Right cardiac atrium (tissue), 5 donors: ENCODE measurements around the gene SMR3A. TPM values are rescaled to one million over a fixed set of nuclear protein-coding genes. Genes with fewer than 3 reads are reported as not detected.

Source experiments
- ATAC-seq, 2 donors: fragments of 200-7000 bp; cut with Tn5 transposase; one replicate each; pipeline versions ENCODE4 v1.8.0 to v1.9.1; 2020; ENCODE audit warnings: moderate library complexity in 2 of 2, mild to moderate bottlenecking in 1 of 2
- DNase-seq, 3 donors: peaks; one replicate each; pipeline ENCODE4 v3.0.0-alpha.2; 2020
- H3K27ac ChIP-seq: one replicate; pipeline ENCODE4 v1.5.1; 2013; ENCODE audit warnings: mild to moderate bottlenecking, low read length, control low read depth, moderate library complexity
- H3K27me3 ChIP-seq: one replicate; pipeline ENCODE4 v1.6.1; 2013; ENCODE audit not compliant: control insufficient read depth, insufficient read depth
- H3K4me1 ChIP-seq: one replicate; pipeline ENCODE4 v1.6.1; 2013; ENCODE audit warnings: low read length; ENCODE audit not compliant: control insufficient read depth, insufficient read depth
- H3K4me3 ChIP-seq: one replicate; pipeline ENCODE4 v1.5.1; 2013; ENCODE audit warnings: low read length, control low read depth
- H3K9me3 ChIP-seq: one replicate; pipeline ENCODE4 v1.6.1; 2013; ENCODE audit warnings: low read length; ENCODE audit not compliant: control insufficient read depth
- WGBS: extraction: QIAGEN DNeasy Blood & Tissue Kit; methylation state at CpG from one replicate; pipeline ENCODE4 v1.1.7; 2013; 5-methylcytosine and 5-hydroxymethylcytosine counted together
- intact Hi-C, 4 donors: fragments of 100-400 bp; cut with DNase I; formaldehyde crosslinking; loops; one replicate each; pipeline versions ENCODE4 v1.11.0 to v1.14.0; 2022 to 2023
- long read RNA-seq, 4 donors: library from polyadenylated mRNA; unstranded; transcript quantifications; one replicate each; pipeline ENCODE4 v2.0.0, GENCODE V29; 2020 to 2021
- polyA plus RNA-seq: library from polyadenylated mRNA; stranded (reverse); fragments of 200-250 nt; gene quantifications from one replicate; pipeline ENCODE4 v1.2.3, GENCODE V29; 2013
- total RNA-seq, 4 donors: library from RNA; stranded (reverse); fragmentation: NEBNext Ultra II Directional; extraction: Animal tissue kit (Norgen Biotek cat#: 25700); gene quantifications; one replicate each; pipeline ENCODE4 v1.2.1, GENCODE V29; 2021
- donor health status: healthy with polysubstance abuse.
- donor health status: DM: no; HTN: yes; CAD: no.
- donor health status: DM: no; HTN: no; CAD: no.
- donor health status: DM: no; HTN: yes; CAD: no; lungs with severe emphysema.
- donor health status: DM: yes; HTN: yes; CAD: no.

Gene SMR3A
- not detected for total RNA-seq
- polyA plus RNA-seq = not detected
- long read RNA-seq, donor 1 = 0 reads
- long read RNA-seq, donor 2 = 0 reads
- long read RNA-seq, donor 3 = 0 reads
- long read RNA-seq, donor 4 = 0 reads

GRCh38 chr4:70360460-70360859 is at the start of gene SMR3A:
Gene SMR3A, plus strand, starts transcription at chr4:70360760. Its CDS starts 1,356 bp downstream, at chr4:70362116.
- DNase-seq = no peak
- no peak within 1 kb of the TSS for H3K27ac ChIP-seq
- no peaks in the 10 kb centered on the region for H3K4me1 ChIP-seq
- H3K4me3 ChIP-seq = no peak within 1 kb of the TSS
- H3K9me3 ChIP-seq = no peaks in the 10 kb centered on the region
- intact Hi-C loops = no loop called here
- no peaks in the 10 kb centered on the region for H3K27me3 ChIP-seq
- ATAC-seq = no peak
- 61% methylated on average over 3 of the region's 3 CpGs for WGBS

DNA sequence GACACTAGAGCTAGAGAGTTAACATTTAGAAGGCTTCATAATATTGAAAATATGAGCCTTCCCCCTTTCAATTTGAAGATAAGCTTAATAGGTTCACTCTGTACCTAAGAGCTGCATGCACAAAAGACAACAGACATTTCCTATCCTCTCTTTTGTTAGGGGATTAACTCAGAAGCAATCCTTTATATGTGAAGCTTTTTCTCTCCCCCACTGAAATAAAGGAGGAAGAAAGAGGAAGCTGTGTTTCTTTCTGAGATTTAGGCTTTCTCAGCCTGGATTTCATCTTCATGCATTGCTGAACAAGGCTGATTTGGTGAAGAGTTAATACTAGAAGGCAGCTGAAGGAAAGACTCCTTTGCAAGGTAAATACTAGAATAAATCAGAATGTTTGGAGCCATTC is 46.8 kb upstream of the SMR3A start:
- intact Hi-C loops = no loop called here
- H3K4me3 ChIP-seq = no peak overlapping the region
- ATAC-seq (no peak), DNase-seq (no peak)
- no peak overlapping the region for H3K27ac ChIP-seq
- H3K27me3 ChIP-seq = no peaks in the 10 kb centered on the region
- no peaks in the 10 kb centered on the region for H3K9me3 ChIP-seq
- H3K4me1 ChIP-seq = no peaks in the 10 kb centered on the region

DNA sequence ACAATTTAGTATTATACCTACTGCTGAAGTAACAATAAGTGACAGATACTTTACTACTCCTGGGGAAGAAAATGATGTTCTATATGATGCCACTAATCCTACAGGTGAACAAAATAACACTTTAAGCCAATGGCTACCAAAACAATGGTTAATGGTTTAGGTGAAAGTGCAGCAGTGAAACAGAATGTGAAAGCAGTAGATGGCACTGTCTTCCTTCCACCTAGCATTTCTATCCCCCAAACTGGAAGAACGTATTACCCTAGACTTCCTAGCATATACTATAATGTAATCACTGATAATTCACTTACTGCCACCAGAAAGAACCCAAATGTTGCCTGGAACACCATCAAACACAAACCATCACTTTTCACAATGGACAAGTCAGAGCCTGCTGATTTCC is 44.6 kb upstream of the SMR3A start:
- no peak for ATAC-seq
- H3K27me3 ChIP-seq = no peaks in the 10 kb centered on the region
- H3K4me1 ChIP-seq = no peaks in the 10 kb centered on the region
- H3K27ac ChIP-seq = no peak overlapping the region
- 19% methylated on average over 1 of the region's 1 CpG for WGBS
- DNase-seq = no peak
- no peak overlapping the region for H3K4me3 ChIP-seq
- H3K9me3 ChIP-seq = no peaks in the 10 kb centered on the region
- intact Hi-C loops = no loop called here

DNA sequence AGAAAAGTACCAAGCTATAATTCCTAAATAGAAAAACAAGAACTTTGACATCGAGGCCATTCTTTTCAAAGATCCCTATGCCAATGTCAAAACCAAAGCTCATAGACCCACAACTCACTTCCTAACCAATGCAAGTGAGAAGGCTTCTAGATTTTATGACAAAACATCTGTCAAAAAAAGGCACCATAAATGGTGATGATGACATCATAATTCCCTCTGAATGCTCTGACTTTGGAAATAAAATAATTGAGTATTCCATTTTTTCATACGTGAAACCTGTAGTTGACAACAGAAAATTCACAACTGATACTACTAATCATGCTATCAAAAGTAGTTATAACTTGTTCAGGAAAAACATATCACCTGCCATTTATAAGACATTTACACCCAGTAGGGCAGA is 34.5 kb upstream of the SMR3A start:
- DNase-seq = no peak
- no peak for ATAC-seq
- Histone ChIP-seq H3K4me3 (no peak overlapping the region), H3K9me3 (no peaks in the 10 kb centered on the region), H3K4me1 (no peaks in the 10 kb centered on the region), H3K27me3 (no peaks in the 10 kb centered on the region), H3K27ac (no peak overlapping the region)
- 82% methylated on average over 2 of the region's 2 CpGs for WGBS
- intact Hi-C loops = no loop called here

GRCh38 chr4:70334681-70335080 is 25.9 kb upstream of the SMR3A start, which contains the start of gene CABS1:
Gene CABS1, plus strand, starts transcription at chr4:70334981. Its CDS starts 59 bp downstream, at chr4:70335040.
- Histone ChIP-seq H3K4me3 (no peak within 1 kb of the TSS), H3K27me3 (no peaks in the 10 kb centered on the region), H3K9me3 (no peaks in the 10 kb centered on the region), H3K4me1 (no peaks in the 10 kb centered on the region), H3K27ac (no peak within 1 kb of the TSS)
- 89% methylated on average over 3 of the region's 3 CpGs for WGBS
- no peak for ATAC-seq
- DNase-seq = no peak
- intact Hi-C loops = no loop called here

DNA sequence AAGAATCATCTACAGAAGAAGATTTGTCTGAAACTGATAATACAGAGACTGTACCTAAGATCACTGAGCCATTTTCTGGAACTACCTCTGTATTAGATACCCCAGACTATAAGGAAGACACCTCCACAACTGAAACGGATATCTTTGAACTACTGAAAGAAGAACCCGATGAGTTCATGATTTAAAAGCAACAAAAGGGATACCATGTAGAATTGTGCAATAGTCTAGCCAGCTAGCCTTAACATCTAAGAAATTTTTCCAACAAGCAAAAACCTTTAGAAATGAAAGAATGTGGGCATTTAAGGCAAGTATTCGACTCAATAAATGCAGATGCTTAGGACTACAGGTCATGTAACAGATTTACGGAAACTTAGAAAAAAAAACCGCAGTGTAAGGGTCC is 24.5 kb upstream of the SMR3A start:
- Histone ChIP-seq H3K9me3 (no peaks in the 10 kb centered on the region), H3K27me3 (no peaks in the 10 kb centered on the region), H3K27ac (no peak overlapping the region), H3K4me1 (no peaks in the 10 kb centered on the region), H3K4me3 (no peak overlapping the region)
- DNase-seq (no peak), ATAC-seq (no peak)
- WGBS = 81% methylated on average over 5 of the region's 5 CpGs
- intact Hi-C loops = no loop called here

GRCh38 chr4:70337886-70338420 is 22.6 kb upstream of the SMR3A start:
- WGBS = 54% methylated on average over 1 of the region's 1 CpG
- no peaks in the 10 kb centered on the region for H3K9me3 ChIP-seq
- H3K27me3 ChIP-seq = no peaks in the 10 kb centered on the region

DNA sequence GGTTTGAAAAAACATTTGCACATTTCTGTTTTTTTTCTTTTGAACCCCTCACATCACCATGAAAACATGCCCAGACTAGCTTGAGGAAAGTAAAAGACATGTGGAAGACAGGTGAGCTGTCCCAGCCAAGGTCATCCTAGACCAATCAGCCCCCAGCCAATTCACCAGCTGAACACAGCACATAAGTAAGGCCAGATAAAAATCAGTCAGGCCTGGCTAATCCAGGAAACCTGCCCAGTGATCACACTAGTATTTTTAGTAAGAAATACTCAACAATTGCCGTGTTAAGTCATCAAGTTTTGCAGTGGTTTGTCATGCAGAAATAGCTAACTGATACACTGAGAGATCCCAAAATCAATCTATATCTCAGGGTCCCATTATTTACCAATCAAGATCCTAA is 4.4 kb upstream of the SMR3A start:
- H3K9me3 ChIP-seq = no peaks in the 10 kb centered on the region
- H3K27me3 ChIP-seq = no peaks in the 10 kb centered on the region
- WGBS = 55% methylated on average over 1 of the region's 1 CpG
- H3K4me3 ChIP-seq = no peak overlapping the region
- H3K4me1 ChIP-seq = no peaks in the 10 kb centered on the region
- DNase-seq (no peak), ATAC-seq (no peak)
- no peak overlapping the region for H3K27ac ChIP-seq
- intact Hi-C loops = no loop called here

More at GRCh38 chr4:70337886-70338420, 22.6 kb upstream of the SMR3A start:
- H3K27ac ChIP-seq = no peak overlapping the region
- H3K4me1 ChIP-seq = no peaks in the 10 kb centered on the region
- no peak overlapping the region for H3K4me3 ChIP-seq
- no peak for ATAC-seq
- intact Hi-C loops = no loop called here
- DNase-seq = no peak

GRCh38 chr4:70359115-70359661 is 1.4 kb upstream of the SMR3A start:
- no peak for ATAC-seq
- H3K9me3 ChIP-seq = no peaks in the 10 kb centered on the region
- WGBS = 44% methylated on average over 3 of the region's 3 CpGs
- intact Hi-C loops = no loop called here
- no peaks in the 10 kb centered on the region for H3K27me3 ChIP-seq
- no peak overlapping the region for H3K4me3 ChIP-seq
- no peak overlapping the region for H3K27ac ChIP-seq
- H3K4me1 ChIP-seq = no peaks in the 10 kb centered on the region
- DNase-seq = no peak

DNA sequence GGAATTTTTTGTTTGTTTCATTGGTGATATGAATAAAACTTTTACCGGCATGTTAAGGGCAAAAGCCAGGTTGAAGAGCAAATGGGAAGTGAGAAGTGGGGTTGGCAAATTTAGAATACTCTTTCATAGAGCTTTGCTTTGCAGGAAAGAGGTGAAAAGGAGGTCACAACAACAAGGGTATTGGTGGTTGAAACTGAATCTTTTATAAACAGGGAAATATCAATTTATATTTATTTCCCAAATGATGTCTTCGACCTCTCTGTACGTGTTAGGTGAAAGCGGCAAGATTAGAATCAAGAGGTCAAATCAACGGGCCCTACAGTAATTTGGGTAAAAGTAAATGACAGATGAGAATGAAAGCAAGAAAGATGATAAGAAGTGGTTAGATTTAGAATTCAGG is 3.4 kb downstream of the SMR3A start:
- intact Hi-C loops = no loop called here
- Histone ChIP-seq H3K4me1 (no peaks in the 10 kb centered on the region), H3K27ac (no peak overlapping the region), H3K27me3 (no peaks in the 10 kb centered on the region), H3K9me3 (no peaks in the 10 kb centered on the region), H3K4me3 (no peak overlapping the region)
- WGBS = 83% methylated on average over 5 of the region's 5 CpGs
- DNase-seq = no peak
- no peak for ATAC-seq

GRCh38 chr4:70365479-70365878 is 4.9 kb downstream of the SMR3A start:
- Histone ChIP-seq H3K27ac (no peak overlapping the region), H3K9me3 (no peaks in the 10 kb centered on the region), H3K27me3 (no peaks in the 10 kb centered on the region), H3K4me1 (no peaks in the 10 kb centered on the region), H3K4me3 (no peak overlapping the region)
- WGBS = 39% methylated on average over 2 of the region's 2 CpGs
- no peak for DNase-seq
- ATAC-seq = no peak
- intact Hi-C loops = no loop called here

DNA sequence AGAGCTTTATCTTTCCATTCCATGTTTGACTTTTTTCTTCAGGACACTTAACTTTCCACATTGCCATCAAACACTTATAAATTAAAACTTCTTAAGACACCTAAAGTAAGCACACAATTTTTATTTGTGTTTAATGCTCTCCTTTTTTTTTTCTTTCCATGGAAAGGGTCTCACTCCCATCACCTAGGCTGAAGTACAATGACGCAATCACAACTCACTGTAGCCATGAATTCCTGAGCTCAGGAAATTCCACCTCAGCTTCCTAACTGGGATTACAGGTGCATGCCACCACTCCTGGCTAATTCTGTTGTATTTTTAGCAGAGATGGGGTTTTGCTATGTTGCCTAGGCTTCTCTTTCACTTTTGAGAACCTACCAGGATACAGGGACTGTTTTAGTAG is 7.3 kb downstream of the SMR3A start:
- Histone ChIP-seq H3K4me3 (no peak overlapping the region), H3K9me3 (no peaks in the 10 kb centered on the region), H3K4me1 (no peaks in the 10 kb centered on the region), H3K27me3 (no peaks in the 10 kb centered on the region), H3K27ac (no peak overlapping the region)
- ATAC-seq (no peak), DNase-seq (no peak)
- intact Hi-C loops = no loop called here
- WGBS = 92% methylated on average over 1 of the region's 1 CpG
